Breast epithelium (tissue), 3 donors: ENCODE data around the gene CALHM3.

Experiments used
- CTCF ChIP-seq, 3 donors: fragments of 450-650 bp; IDR thresholded peaks; one replicate each; pipeline ENCODE4 v1.5.1; 2016 to 2017; ENCODE audit warnings: antibody characterized with exemption in 3 of 3, mild to moderate bottlenecking in 3 of 3, moderate library complexity in 3 of 3
- POLR2A ChIP-seq: fragments of 450-650 bp; IDR thresholded peaks from one replicate; pipeline ENCODE4 v1.6.1; 2016; ENCODE audit warnings: antibody characterized with exemption, mild to moderate bottlenecking, moderate library complexity

DNA sequence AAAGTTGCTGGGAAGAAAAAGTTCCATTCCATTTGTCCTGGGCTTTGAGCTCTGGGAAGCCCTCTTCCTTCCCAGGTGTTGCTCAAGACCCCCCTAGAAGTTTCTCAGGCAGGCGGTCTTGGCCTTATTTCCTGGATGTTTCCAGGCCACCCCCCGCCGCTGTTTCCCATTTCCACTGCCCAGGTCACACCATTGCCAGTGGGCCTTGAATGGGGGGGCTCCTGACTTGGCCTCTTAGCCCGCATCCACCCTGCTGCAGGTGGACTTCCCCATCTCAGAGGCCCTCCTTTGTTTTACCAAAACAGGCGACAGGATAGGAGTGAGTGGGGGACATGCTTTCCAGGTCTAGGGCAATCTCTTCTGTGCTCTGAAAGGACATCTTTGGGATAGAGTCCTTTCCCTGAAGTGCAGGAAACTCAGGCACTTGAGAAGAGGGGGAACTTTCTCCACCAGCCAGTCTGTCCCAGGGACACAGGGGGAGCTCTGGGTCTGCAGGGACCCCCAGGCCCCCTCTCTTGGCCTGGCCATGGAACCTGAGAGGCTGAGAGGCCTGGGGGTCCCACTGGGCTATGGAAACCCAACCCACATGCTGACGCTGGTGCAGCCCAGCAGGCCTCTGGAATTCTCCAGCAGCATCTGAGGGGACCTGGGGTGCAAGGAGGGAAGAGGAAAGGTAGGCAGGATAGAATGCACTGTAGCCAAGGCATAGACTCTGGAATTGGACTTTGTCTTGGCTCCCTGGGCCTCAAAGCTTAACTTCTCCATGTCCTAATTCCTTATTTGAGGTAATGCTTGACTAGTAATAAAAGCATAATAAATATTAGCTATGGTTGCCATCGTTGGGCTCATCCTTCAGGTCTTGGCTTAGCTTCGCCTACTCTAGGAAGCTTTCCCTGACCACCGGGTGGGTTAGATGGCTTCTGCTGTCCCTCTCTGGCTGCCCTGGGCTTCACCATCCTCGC is 32.0 kb upstream of the CALHM3 start:
- TF ChIP-seq CTCF (IDR thresholded peaks at IDR 0.05) (no peak), POLR2A (no peak)
